Measurements from ENCODE around the gene SLC24A3. TPM values are rescaled to one million over a fixed set of nuclear protein-coding genes. Genes with fewer than 3 reads are reported as not detected.
"Not testable (repeated sequence)": the region's sequence is repeated elsewhere in the genome, so short reads cannot be mapped to it uniquely, and the experiment has no call there.

The SLC24A3 gene
- total and polyA plus RNA-seq, 2 of the 13 experiments (the other 11 are each of a cell fraction or from before 2014, with no cell fraction given) = not detected

- POLR2A ChIA-PET = no interaction called here
- no peak overlapping the region for H2AFZ ChIP-seq (ENCODE audit: low read length)
- H3K4me2 ChIP-seq (ENCODE audit: low read depth, low read length) = no peak overlapping the region
- 0 out of 5 replicates have a peak, but pooled peaks cover 0 to under 1% of the 10 kb centered on the region in 2 experiments for H3K27me3 ChIP-seq (ENCODE audit: control insufficient read depth in 1 of 2, insufficient read depth in 2 of 2, low read length in 2 of 2)
- intact Hi-C loops (cut with micrococcal nuclease; ENCODE audit: unreplicated experiment) = no loop called here
- H3K79me2 ChIP-seq (ENCODE audit: insufficient read depth, low read length) = no peaks in the 10 kb centered on the region
- no peak overlapping the region for H3K27ac ChIP-seq (ENCODE audit: extremely low read length, insufficient read depth, low read length)
- FAIRE-seq = no peak
- ATAC-seq = no peak
- no peaks in the 10 kb centered on the region for H4K20me1 ChIP-seq (ENCODE audit: insufficient read depth, low read length)
- no peaks in the 10 kb centered on the region for H3K4me1 ChIP-seq (ENCODE audit: insufficient read depth, low read length)
- no peak overlapping the region for H3K9ac ChIP-seq (ENCODE audit: insufficient read depth, low read depth, low read length)
- no peaks in the 10 kb centered on the region for H3K36me3 ChIP-seq (replicated peaks in 1 of 2; ENCODE audit: control insufficient read depth in 1 of 2, insufficient read depth in 2 of 2, low read length in 2 of 2)
- TF ChIP-seq FOXC1 (CRISPR knock-in tag; IDR thresholded peaks at IDR 0.05; ENCODE audit: borderline replicate concordance) = no peak
- TF ChIP-seq ATRX (CRISPR knock-in tag; IDR thresholded peaks at IDR 0.05; ENCODE audit: borderline replicate concordance) = no peak
- no peak for TF ChIP-seq MAZ (IDR thresholded peaks at IDR 0.05; ENCODE audit: borderline replicate concordance, low read depth, low read length)
- TF ChIP-seq MAZ (CRISPR knock-in tag; IDR thresholded peaks at IDR 0.05; ENCODE audit: low read depth) = no peak
- WGBS (ENCODE audit: low lambda C conversion rate) = 42% methylated on average over 5 of the region's 5 CpGs
- H3K9me3 ChIP-seq (ENCODE audit: low read length) = 0 out of 2 replicates have a peak, but pooled peaks cover 9% of the 10 kb centered on the region
- CTCF ChIA-PET (ENCODE audit: low intra/inter-chr PET ratio, low total read pairs) = no interaction called here
- BruUV-seq (replicated peaks) = no TSS peak
- H3K4me3 ChIP-seq (replicated peaks in 1 of 3; ENCODE audit: insufficient read depth in 1 of 3, low read depth in 2 of 3, low read length in 3 of 3) = no peak overlapping the region
- no peak for DNase-seq (ENCODE audit: low spot score)
- in situ Hi-C loops (cut with HindIII; ENCODE audit: extremely low pct_ligation_motif_present, low pct_unique_long_range_greater_than_20kb) = no loop called here
Measured at GRCh38 chr20:19677336-19677735, 464.9 kb downstream of the SLC24A3 start.

DNA sequence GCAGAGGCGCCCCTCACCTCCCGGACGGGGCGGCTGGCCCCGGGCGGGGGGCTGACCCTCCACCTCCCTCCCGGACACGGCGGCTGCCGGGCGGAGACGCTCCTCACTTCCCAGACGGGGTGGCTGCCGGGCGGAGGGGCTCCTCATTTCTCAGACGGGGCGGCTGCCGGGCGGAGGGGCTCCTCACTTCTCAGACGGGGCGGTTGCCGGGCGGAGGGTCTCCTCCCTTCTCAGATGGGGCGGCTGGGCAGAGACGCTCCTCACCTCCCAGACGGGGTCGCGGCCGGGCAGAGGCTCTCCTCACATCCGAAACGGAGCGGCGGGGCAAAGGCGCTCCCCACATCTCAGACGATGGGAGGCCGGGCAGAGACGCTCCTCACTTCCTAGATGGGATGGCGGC, 466.1 kb downstream of the SLC24A3 start:
- H4K20me1 ChIP-seq (ENCODE audit: insufficient read depth, low read length); H2AFZ ChIP-seq (ENCODE audit: low read length); BruUV-seq (replicated peaks); H3K4me1 ChIP-seq (ENCODE audit: insufficient read depth, low read length); H3K4me2 ChIP-seq (ENCODE audit: low read depth, low read length); POLR2A ChIA-PET; H3K27me3 ChIP-seq (ENCODE audit: control insufficient read depth in 1 of 2, insufficient read depth in 2 of 2, low read length in 2 of 2); DNase-seq (ENCODE audit: low spot score); H3K9ac ChIP-seq (ENCODE audit: insufficient read depth, low read depth, low read length); H3K9me3 ChIP-seq (ENCODE audit: low read length); H3K4me3 ChIP-seq (replicated peaks in 1 of 3; ENCODE audit: insufficient read depth in 1 of 3, low read depth in 2 of 3, low read length in 3 of 3); H3K36me3 ChIP-seq (replicated peaks in 1 of 2; ENCODE audit: control insufficient read depth in 1 of 2, insufficient read depth in 2 of 2, low read length in 2 of 2); CTCF ChIA-PET (ENCODE audit: low intra/inter-chr PET ratio, low total read pairs); H3K27ac ChIP-seq (ENCODE audit: extremely low read length, insufficient read depth, low read length); intact Hi-C loops (cut with micrococcal nuclease; ENCODE audit: unreplicated experiment); in situ Hi-C loops (cut with HindIII; ENCODE audit: extremely low pct_ligation_motif_present, low pct_unique_long_range_greater_than_20kb); FAIRE-seq; H3K79me2 ChIP-seq (ENCODE audit: insufficient read depth, low read length); ATAC-seq: not testable (repeated sequence)
- WGBS (ENCODE audit: low lambda C conversion rate) = 89% methylated on average over 16 of the region's 38 CpGs
